Activated naive CD4-positive, alpha-beta T cell treated with anti-CD3 and anti-CD28 coated beads, Interleukin-2, amount 50 U/mL, for 72 hours (primary cell): Measurements from ENCODE around the gene DAB1. TPM values are rescaled to one million over a fixed set of nuclear protein-coding genes. Genes with fewer than 3 reads are reported as not detected.

ENCODE experiments used
- ATAC-seq, 2 donors: fragments of 150-1000 bp; cut with Tn5 transposase; 2 replicates each; pipeline ENCODE4 v1.10.0; 2021; ENCODE audit warnings: mild to moderate bottlenecking in 2 of 2, moderate library complexity in 2 of 2
- DNase-seq, 2 donors: peaks; one replicate each; pipeline ENCODE4 v3.0.0; 2021 to 2022; ENCODE audit warnings: low spot score in 2 of 2
- H3K27ac Mint-ChIP-seq, 2 donors: one replicate each; pipeline ENCODE4 v1.8.0; 2022; ENCODE audit warnings: mild to moderate bottlenecking in 2 of 2, mixed read lengths in 2 of 2
- H3K36me3 Mint-ChIP-seq, 2 donors: one replicate each; pipeline ENCODE4 v1.8.0; 2022; ENCODE audit warnings: mixed read lengths in 2 of 2
- H3K9me3 Mint-ChIP-seq, 2 donors: one replicate each; pipeline ENCODE4 v1.8.0; 2022; ENCODE audit warnings: mixed read lengths in 2 of 2
- total RNA-seq, 2 donors: library from RNA; stranded (reverse); gene quantifications; one replicate each; pipeline ENCODE4 v1.2.3, GENCODE V29; 2022

DAB1 gene
- total RNA-seq, 2 donors from 2014 or later = 0.14 TPM; not detected in 1

DNA sequence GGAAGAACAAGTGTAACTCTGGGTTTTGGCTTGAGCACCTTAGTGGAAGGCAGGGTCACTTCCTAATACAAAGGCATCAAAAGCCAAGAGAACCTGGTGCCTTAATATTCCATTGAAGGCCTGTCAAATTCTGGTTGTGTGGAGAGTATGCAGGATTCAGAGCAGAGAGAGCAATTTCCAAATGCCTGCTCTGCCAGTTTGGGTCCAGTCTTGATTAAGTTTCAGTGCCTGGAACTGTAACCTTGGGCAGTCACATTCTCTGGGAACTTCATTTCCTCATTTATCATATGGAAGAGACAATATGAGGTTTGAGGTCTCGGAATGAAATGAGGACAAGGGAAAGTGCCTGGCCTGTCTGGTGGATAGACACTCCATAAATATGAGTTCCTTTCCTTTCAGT, 260.1 kb downstream of the DAB1 start:
- ATAC-seq (no peak), DNase-seq (no peak)
- peaks cover 6 to 8% of the 10 kb centered on the region in 2 donors for H3K9me3 Mint-ChIP-seq
- no peaks in the 10 kb centered on the region for H3K36me3 Mint-ChIP-seq
- H3K27ac Mint-ChIP-seq = no peak overlapping the region

GRCh38 chr1:57163325-57163724, 260.5 kb downstream of the DAB1 start:
- Mint-ChIP-seq H3K27ac (no peak overlapping the region), H3K9me3 (peaks cover 4 to 6% of the 10 kb centered on the region in 2 donors), H3K36me3 (no peaks in the 10 kb centered on the region)
- DNase-seq (no peak), ATAC-seq (peak in 1 of 2 donors; percentile 77)

DNA sequence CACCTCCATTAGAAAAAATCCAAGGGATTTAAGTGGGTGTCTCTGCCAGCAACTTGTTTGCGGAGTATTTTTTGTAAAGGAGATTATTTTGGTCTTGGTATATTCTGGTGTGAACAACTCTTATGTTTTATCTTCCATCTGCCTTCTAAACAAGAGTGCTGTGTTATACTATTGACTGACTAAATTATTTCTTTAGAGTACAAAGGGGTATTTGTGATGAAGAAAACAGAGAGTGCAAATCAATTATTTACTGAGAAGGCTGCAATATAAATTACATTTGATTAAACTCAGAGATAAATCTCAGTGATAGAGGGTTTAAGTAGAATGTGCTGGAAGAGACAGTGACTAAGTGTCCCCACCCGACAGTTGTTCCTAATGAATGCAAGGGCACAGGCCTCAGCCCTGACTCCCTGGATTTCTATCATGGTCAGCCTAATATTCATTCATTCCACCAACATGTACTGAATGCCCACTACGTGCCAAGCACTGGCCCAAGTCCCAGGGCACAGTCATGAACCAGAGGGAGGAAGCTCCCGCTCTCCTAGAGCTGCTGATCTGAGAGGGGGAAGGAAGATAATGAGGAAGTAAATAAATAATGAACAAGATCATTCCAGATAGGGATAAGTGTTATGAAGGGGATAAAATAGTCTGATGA, 261.1 kb downstream of the DAB1 start:
- Mint-ChIP-seq H3K9me3 (peaks cover 0 to 6% of the 10 kb centered on the region in 2 donors), H3K36me3 (no peaks in the 10 kb centered on the region), H3K27ac (no peak overlapping the region)
- no peak for DNase-seq
- ATAC-seq = no peak

DNA sequence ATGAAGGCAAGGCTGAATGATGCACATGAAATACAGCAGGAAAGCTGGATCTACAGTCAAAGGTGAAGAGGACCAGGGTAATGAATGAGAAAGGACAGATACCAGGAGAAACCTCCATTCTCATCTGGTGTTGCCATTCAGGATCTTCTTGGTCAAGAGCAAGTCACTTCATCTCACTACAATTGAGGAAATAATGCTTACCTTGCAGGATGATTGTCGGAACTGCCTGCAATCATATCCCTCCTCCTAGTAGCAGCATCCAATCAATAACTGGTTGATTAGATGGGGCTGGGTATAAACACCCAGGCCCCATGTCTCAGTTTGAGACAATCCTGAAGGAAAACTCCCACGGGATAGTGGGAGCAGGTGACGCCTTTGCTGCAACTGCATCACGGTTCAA, 263.3 kb downstream of the DAB1 start:
- no peak for ATAC-seq
- no peak for DNase-seq
- Mint-ChIP-seq H3K9me3 (peaks cover 0 to 6% of the 10 kb centered on the region in 2 donors), H3K27ac (no peak overlapping the region), H3K36me3 (peaks cover 0 to 9% of the 10 kb centered on the region in 2 donors)

- H3K27ac Mint-ChIP-seq = no peak overlapping the region
- peaks cover 0 to 12% of the 10 kb centered on the region in 2 donors for H3K36me3 Mint-ChIP-seq
- peaks cover 0 to 6% of the 10 kb centered on the region in 2 donors for H3K9me3 Mint-ChIP-seq
- DNase-seq (no peak), ATAC-seq (no peak)
Measured at GRCh38 chr1:57158604-57158998, 265.3 kb downstream of the DAB1 start.

- Mint-ChIP-seq H3K27ac (no peak overlapping the region), H3K9me3 (peaks cover 0 to 1% of the 10 kb centered on the region in 2 donors), H3K36me3 (peaks cover 0 to 12% of the 10 kb centered on the region in 2 donors)
- ATAC-seq = no peak
- no peak for DNase-seq
Measured at GRCh38 chr1:57157818-57158603, 265.8 kb downstream of the DAB1 start.

GRCh38 chr1:57156907-57157306, 267.0 kb downstream of the DAB1 start:
- Mint-ChIP-seq H3K36me3 (peaks cover 0 to 12% of the 10 kb centered on the region in 2 donors), H3K27ac (no peak overlapping the region), H3K9me3 (no peaks in the 10 kb centered on the region)
- DNase-seq (no peak), ATAC-seq (no peak)

DNA sequence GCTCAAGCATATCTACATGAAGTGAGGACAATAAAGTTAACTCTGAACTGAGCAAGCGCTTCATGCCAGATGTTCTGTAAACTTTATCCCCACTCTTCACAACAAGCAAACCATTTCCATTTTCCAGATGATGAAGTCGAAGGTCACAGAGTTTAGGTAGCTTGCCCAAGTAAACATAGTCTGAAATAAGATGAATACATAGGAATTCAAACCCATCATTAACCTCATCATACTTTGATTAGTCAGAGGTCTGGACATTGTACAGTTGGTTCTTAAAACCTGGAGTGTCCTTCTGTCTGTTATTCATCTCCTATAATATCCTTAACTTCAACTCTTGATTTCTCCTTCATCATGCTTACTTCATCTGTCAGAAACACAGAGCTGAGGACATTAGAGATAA, 277.8 kb downstream of the DAB1 start:
- ATAC-seq (no peak), DNase-seq (no peak)
- no peaks in the 10 kb centered on the region for H3K9me3 Mint-ChIP-seq
- H3K27ac Mint-ChIP-seq = no peak overlapping the region
- H3K36me3 Mint-ChIP-seq = no peaks in the 10 kb centered on the region

- Mint-ChIP-seq H3K27ac (no peak overlapping the region), H3K36me3 (no peaks in the 10 kb centered on the region), H3K9me3 (no peaks in the 10 kb centered on the region)
- DNase-seq (no peak), ATAC-seq (no peak)
Measured at GRCh38 chr1:57142999-57143398, 280.9 kb downstream of the DAB1 start.

GRCh38 chr1:57142169-57142568, 281.7 kb downstream of the DAB1 start:
- no peak overlapping the region for H3K27ac Mint-ChIP-seq
- no peak for DNase-seq
- ATAC-seq = no peak
- no peaks in the 10 kb centered on the region for H3K9me3 Mint-ChIP-seq
- H3K36me3 Mint-ChIP-seq = no peaks in the 10 kb centered on the region

- no peaks in the 10 kb centered on the region for H3K9me3 Mint-ChIP-seq
- H3K36me3 Mint-ChIP-seq = no peaks in the 10 kb centered on the region
- no peak for ATAC-seq
- DNase-seq = no peak
- no peak overlapping the region for H3K27ac Mint-ChIP-seq
Measured at GRCh38 chr1:57138432-57139078, 285.3 kb downstream of the DAB1 start.

- DNase-seq (no peak), ATAC-seq (no peak)
- H3K27ac Mint-ChIP-seq = no peak overlapping the region
- H3K9me3 Mint-ChIP-seq = no peaks in the 10 kb centered on the region
- no peaks in the 10 kb centered on the region for H3K36me3 Mint-ChIP-seq
Measured at GRCh38 chr1:57137980-57138379, 285.9 kb downstream of the DAB1 start.

GRCh38 chr1:57134803-57135202, 289.1 kb downstream of the DAB1 start:
- Mint-ChIP-seq H3K9me3 (no peaks in the 10 kb centered on the region), H3K27ac (no peak overlapping the region), H3K36me3 (no peaks in the 10 kb centered on the region)
- DNase-seq = no peak
- ATAC-seq = no peak

GRCh38 chr1:57133686-57134085, 290.2 kb downstream of the DAB1 start:
- H3K9me3 Mint-ChIP-seq = no peaks in the 10 kb centered on the region
- H3K27ac Mint-ChIP-seq = no peak overlapping the region
- no peak for ATAC-seq
- DNase-seq = no peak
- no peaks in the 10 kb centered on the region for H3K36me3 Mint-ChIP-seq

DNA sequence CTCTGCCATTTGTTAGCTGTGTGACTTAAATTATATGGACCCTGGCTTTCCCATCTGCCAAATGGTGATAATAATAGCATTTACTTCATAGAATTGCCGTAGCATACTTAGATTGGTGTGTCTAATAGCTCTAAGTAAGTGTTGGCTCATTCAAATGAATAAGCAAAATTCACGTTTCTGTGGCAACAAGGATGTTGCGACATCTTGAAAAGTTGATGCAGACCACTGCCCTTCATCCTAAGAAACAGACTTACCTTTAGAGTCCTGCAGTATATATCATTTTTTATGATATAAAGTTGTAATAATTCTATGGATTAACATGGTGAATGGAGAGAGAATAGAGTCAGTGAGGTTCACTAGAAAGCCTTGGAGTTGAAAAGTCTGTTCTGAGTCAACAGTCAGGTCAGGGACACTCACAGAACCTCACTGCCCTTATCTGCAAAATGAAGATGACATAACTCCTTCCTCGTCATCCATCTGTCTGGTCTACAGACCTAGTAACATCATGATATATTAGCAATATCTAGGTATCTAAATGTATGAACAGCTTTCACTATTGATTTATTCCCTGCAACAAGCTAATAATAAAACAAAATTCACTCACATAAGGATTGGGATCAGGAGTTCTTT, 290.8 kb downstream of the DAB1 start:
- no peaks in the 10 kb centered on the region for H3K36me3 Mint-ChIP-seq
- H3K27ac Mint-ChIP-seq = no peak overlapping the region
- DNase-seq (no peak), ATAC-seq (no peak)
- H3K9me3 Mint-ChIP-seq = no peaks in the 10 kb centered on the region

DNA sequence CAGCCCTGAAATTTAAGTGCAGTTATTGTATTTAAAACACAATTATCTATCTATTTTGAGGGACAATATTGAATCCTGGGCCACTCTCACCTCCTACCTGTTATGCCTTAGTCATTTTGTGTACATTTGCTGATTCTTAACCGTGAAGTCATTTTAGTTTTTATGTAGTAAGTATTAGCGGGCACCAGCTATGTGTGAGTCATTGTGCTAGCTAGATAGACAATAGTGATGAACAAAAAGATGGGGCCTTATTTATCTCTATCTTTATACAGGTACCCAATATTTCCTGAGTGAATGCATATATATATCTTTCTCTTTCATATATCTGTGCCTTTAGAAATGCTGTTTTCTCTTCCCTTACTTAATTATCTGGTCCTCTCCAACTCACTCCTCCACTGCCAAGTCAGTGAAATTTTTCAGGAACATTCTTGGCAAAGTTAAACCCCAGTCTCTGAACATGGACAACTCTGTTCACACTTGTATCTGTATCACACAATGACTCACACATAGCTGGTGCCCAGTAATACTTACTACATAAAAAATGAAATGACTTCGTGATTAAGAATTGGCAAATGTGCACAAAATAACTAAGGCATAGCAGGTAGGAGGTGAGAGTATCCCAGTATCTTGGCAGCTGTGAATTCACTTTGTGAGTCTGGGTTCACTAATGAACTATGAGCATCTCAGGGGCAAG, 292.0 kb downstream of the DAB1 start:
- DNase-seq (no peak), ATAC-seq (no peak)
- Mint-ChIP-seq H3K9me3 (peaks cover under 1 to 1% of the 10 kb centered on the region in 2 donors), H3K27ac (no peak overlapping the region), H3K36me3 (no peaks in the 10 kb centered on the region)
